Epithelial cell of umbilical artery (primary cell): ENCODE results near the gene PCDHAC2. TPM values are rescaled to one million over a fixed set of nuclear protein-coding genes. Genes with fewer than 3 reads are reported as not detected.

Experiments used
- total RNA-seq: library from RNA; depleted of rRNA; stranded (reverse); fragments of >200 nt; gene quantifications from 2 replicates; pipeline ENCODE4 v1.2.3, GENCODE V29; 2014

The PCDHAC2 gene, protein sequence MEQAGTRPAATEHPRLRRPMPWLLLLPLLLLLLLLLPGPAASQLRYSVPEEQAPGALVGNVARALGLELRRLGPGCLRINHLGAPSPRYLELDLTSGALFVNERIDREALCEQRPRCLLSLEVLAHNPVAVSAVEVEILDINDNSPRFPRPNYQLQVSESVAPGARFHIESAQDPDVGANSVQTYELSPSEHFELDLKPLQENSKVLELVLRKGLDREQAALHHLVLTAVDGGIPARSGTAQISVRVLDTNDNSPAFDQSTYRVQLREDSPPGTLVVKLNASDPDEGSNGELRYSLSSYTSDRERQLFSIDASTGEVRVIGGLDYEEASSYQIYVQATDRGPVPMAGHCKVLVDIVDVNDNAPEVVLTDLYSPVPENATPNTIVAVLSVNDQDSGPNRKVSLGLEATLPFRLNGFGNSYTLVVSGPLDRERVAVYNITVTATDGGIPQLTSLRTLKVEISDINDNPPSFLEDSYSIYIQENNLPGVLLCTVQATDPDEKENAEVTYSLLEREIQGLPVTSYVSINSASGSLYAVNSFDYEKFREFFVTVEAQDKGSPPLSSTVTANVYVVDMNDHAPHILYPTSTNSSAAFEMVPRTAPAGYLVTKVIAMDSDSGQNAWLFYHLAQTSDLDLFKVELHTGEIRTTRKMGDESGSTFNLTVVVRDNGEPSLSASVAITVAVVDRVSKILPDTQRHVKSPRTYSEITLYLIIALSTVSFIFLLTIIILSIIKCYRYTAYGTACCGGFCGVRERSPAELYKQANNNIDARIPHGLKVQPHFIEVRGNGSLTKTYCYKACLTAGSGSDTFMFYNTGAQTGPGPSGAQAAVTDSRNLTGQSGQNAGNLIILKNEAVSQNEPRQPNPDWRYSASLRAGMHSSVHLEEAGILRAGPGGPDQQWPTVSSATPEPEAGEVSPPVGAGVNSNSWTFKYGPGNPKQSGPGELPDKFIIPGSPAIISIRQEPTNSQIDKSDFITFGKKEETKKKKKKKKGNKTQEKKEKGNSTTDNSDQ
- under 0.01 and 0.30 TPM in 2 replicates for total RNA-seq

DNA sequence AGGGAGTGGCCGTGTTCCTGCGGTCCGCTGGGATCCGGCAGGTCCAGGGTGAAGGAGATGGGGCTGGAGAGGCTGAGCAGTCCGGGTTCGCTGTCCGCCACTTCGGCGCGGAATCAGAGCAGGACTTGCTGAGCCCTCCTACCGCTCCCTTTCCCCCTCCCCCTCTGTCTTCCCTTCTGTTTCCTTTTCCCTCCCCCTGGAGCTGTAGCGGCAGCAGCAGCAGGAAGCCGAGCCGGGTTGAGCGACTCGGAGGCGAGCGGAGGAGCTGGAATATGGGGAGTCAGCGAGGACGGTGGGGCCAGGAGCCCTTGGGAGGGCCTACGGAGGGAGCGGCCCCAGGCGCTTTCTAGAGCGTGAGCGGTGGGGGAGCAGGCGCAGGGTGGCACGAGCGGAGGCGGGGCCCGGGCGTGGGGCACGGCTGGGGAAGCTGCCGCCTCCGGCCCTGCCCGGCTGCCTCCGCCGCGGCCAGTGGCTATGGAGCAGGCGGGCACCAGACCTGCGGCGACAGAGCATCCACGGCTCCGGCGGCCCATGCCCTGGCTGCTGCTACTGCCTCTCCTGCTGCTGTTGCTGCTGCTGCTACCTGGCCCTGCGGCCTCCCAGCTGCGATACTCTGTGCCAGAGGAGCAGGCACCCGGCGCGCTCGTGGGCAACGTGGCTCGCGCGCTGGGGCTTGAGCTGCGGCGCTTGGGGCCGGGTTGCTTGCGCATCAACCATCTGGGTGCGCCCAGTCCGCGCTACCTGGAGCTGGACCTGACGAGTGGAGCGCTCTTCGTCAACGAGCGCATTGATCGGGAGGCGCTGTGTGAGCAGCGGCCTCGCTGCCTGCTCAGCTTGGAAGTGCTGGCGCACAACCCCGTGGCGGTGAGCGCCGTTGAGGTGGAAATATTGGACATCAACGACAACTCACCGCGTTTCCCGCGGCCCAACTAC, at the start of gene PCDHAC2:
PCDHAC2 (plus strand) TSS at position 184 of the 933 bp plus-strand sequence; CDS start at position 475, 291 bp downstream.

DNA sequence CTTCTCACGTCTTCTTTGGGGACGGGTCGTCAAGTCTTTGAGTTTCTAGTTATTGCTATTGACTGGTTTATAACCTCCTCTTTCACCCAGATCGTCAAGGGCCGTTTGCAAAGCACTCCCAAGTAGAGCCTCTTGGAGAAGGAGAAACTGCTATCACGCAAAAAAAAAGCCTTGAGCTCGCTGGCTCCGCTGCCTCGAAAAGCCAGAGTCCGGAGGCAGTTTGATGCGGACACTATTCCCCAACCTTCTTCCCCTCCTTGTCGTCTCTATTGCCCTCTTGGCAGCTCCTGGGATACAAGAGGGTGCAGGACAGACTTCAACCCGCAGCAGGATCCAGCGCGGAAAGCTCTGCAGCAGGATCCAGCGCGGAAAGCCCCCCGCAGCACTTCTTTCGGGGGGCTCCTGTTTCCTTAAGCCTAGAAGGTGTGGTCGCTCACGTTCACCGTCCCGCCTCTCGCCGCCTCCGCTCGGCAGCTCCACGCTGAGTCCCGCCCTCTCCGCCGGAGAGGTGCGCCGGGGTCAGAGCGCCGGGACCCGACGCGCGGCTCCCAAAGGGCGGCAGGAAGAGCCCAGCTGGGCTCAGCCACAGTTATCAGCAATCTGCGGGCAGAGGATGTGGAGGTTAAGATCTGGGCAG, 40.4 kb upstream of the PCDHAC2 start, which contains the start of gene PCDHAC1:
PCDHAC1 (plus strand) TSS at position 494 of the 637 bp plus-strand sequence. CDS start 594 bp downstream, outside the sequence.

Other genes starting within 250 kb of the PCDHAC2 start
- gene PCDHA1, start 180.3 kb upstream of the PCDHAC2 start, total RNA-seq, result 0.32 TPM in 1 of 2 replicates, not detected in the other
- 0.15 TPM in 1 of 2 replicates, not detected in the other for gene PCDHA2, start 171.6 kb upstream of the PCDHAC2 start, total RNA-seq
- gene PCDHA3, start 165.4 kb upstream of the PCDHAC2 start, total RNA-seq, result under 0.01 and 0.32 TPM in 2 replicates
- 0.32 and 0.61 TPM in 2 replicates for gene PCDHA4, start 159.4 kb upstream of the PCDHAC2 start, total RNA-seq
- gene PCDHA5, start 144.9 kb upstream of the PCDHAC2 start, total RNA-seq, result not detected in 2 replicates
- gene PCDHA6, start 138.5 kb upstream of the PCDHAC2 start, total RNA-seq, result under 0.01 and 0.15 TPM in 2 replicates
- 0.15 and 0.32 TPM in 2 replicates for gene PCDHA7, start 132.2 kb upstream of the PCDHAC2 start, total RNA-seq
- 0.15 TPM in 1 of 2 replicates, not detected in the other for gene PCDHA8, start 125.3 kb upstream of the PCDHAC2 start, total RNA-seq
- under 0.01 and 0.15 TPM in 2 replicates for gene PCDHA9, start 118.1 kb upstream of the PCDHAC2 start, total RNA-seq
- gene PCDHA10, start 110.6 kb upstream of the PCDHAC2 start, total RNA-seq, result under 0.01 and 0.15 TPM in 2 replicates
- under 0.01 TPM in 1 of 2 replicates, not detected in the other for gene PCDHA11, start 97.5 kb upstream of the PCDHAC2 start, total RNA-seq
- not detected in 2 replicates for gene PCDHA12, start 91.2 kb upstream of the PCDHAC2 start, total RNA-seq
- 0.15 TPM in 1 of 2 replicates, not detected in the other for gene PCDHA13, start 84.4 kb upstream of the PCDHAC2 start, total RNA-seq
- gene PCDHAC1, start 40.2 kb upstream of the PCDHAC2 start, total RNA-seq, result under 0.01 TPM in 1 of 2 replicates, not detected in the other
- not detected in 2 replicates for gene PCDHB1, start 84.9 kb downstream of the PCDHAC2 start, total RNA-seq
- gene PCDHB2, start 128.1 kb downstream of the PCDHAC2 start, total RNA-seq, result under 0.01 and 0.32 TPM in 2 replicates
- under 0.01 TPM in 1 of 2 replicates, not detected in the other for gene PCDHB3, start 134.0 kb downstream of the PCDHAC2 start, total RNA-seq
- gene PCDHB4, start 155.3 kb downstream of the PCDHAC2 start, total RNA-seq, result under 0.01 and 0.15 TPM in 2 replicates
- gene PCDHB5, start 168.7 kb downstream of the PCDHAC2 start, total RNA-seq, result under 0.01 and 0.46 TPM in 2 replicates
- gene PCDHB6, start 183.6 kb downstream of the PCDHAC2 start, total RNA-seq, result not detected in 2 replicates
- under 0.01 TPM in 1 of 2 replicates, not detected in the other for gene PCDHB7, start 206.2 kb downstream of the PCDHAC2 start, total RNA-seq
- under 0.01 and 0.15 TPM in 2 replicates for gene PCDHB8, start 211.3 kb downstream of the PCDHAC2 start, total RNA-seq
- under 0.01 TPM in 2 replicates for gene PCDHB16, start 215.9 kb downstream of the PCDHAC2 start, total RNA-seq
- gene PCDHB9, start 220.7 kb downstream of the PCDHAC2 start, total RNA-seq, result 0.15 TPM in 1 of 2 replicates, not detected in the other
- gene PCDHB10, start 225.9 kb downstream of the PCDHAC2 start, total RNA-seq, result 0.30 and 0.32 TPM in 2 replicates
- under 0.01 and 0.15 TPM in 2 replicates for gene PCDHB11, start 233.2 kb downstream of the PCDHAC2 start, total RNA-seq
- gene PCDHB12, start 242.2 kb downstream of the PCDHAC2 start, total RNA-seq, result under 0.01 TPM in 1 of 2 replicates, not detected in the other
- gene PCDHB13, start 247.4 kb downstream of the PCDHAC2 start, total RNA-seq, result 0.15 and 0.65 TPM in 2 replicates